GM04503 (cell line): ENCODE data around the gene HMG20A.
A peak's percentile ranks its signal among the peaks of the same experiment; 100 is the strongest.

ENCODE experiments used
- DNase-seq: peaks from one replicate; pipeline ENCODE4 v3.0.0-alpha.2; 2012; ENCODE audit warnings: low read depth

The HMG20A gene

GRCh38 chr15:77478051-77478450, 57.4 kb downstream of the HMG20A start:
- no peak for DNase-seq

GRCh38 chr15:77479015-77479414, 58.3 kb downstream of the HMG20A start:
- DNase-seq, result no peak

- no peak for DNase-seq
Measured at GRCh38 chr15:77480859-77481633, 60.4 kb downstream of the HMG20A start.

DNA sequence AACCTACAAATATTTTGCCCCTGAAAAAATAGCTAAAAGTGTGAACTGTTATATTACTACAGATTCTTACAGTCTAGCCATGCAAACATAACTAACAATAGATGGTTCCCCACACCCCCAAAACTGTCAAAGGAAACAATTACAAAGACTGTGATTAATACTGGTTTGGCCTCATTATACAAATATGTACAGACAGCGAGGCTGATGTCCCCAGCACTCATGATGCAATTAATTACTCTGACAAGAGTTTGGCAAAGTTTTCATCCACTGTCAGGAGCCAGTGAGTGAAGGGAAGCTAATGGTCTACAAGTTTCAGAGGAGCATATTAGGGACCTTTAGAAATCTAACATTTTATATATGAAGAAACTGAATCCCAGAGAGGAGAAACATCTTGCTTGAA, 61.0 kb downstream of the HMG20A start:
- peak; percentile 34 for DNase-seq

GRCh38 chr15:77482570-77482969, 61.9 kb downstream of the HMG20A start:
- peak; percentile 60 for DNase-seq

- no peak for DNase-seq
Measured at GRCh38 chr15:77483425-77484140, 62.9 kb downstream of the HMG20A start.

GRCh38 chr15:77484994-77485393, 64.3 kb downstream of the HMG20A start:
- DNase-seq, result no peak

GRCh38 chr15:77486542-77487468, 66.1 kb downstream of the HMG20A start:
- DNase-seq, result no peak

GRCh38 chr15:77487469-77487842, 66.8 kb downstream of the HMG20A start:
- no peak for DNase-seq

DNA sequence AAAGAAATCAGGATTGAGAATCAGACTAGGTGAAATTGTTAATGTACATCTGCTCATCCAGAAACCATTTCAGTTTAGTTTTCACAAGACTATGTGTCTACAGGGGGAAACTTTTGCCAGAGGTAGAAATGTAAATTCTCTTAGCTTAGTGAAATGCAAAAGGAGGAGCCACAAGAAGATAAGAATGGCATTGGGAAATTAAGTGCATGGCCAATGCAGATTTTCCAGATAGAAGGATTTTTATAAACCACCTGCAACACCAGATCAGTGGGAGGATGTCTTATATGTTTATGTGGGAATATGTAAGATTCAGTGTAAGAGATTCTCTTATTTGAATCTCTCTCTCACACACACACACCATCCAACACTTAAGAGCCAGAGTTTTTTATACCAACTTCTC, 67.2 kb downstream of the HMG20A start:
- no peak for DNase-seq

DNA sequence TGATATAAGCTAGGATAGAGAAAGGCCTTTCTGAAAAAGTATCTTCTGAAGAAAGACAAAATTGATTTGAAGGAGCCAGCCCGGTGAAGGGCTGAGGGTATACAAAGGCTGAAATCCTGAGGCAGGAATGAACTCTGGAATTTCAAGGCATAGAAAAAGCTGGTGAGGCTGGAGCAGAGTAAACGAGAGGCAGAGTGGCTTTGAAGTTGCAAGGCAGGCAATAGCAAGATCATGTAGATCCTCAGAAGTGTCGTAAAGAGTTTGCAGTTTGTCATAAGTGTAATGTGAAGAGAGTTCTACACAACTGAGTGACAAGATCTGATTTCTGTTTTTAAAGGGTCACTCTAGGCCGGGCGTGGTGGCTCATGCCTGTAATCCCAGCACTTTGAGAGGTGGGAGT, 69.0 kb downstream of the HMG20A start:
- no peak for DNase-seq

DNA sequence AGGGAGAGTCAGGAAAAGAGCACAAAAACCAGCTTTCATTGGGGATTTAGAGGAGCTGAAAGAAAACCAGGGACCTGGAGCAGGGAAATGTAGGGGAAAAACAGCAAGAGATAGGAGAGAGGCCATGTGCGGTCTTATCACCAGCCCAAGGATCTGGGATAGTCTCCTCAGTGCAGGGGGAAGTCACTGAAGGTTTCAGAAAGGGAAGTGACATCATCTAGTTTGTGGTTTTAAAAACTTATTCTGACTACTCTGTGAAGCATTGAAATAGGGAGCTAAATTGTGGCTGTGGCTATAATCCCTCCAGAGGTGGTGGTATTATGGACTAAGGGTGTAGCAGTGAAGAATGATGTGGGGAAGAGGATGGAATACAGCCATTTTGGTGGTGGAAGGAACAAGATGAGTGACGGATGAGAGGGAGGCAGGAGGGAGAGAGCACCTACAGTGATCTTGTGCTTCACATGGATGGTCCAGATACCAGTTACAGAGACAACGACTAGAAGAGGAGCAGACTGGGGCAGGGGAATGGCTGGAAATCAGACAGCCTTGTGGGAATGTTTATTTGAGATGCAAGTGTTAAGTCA, 72.7 kb downstream of the HMG20A start:
- DNase-seq, result no peak

GRCh38 chr15:77494073-77494867, 73.6 kb downstream of the HMG20A start:
- no peak for DNase-seq

DNA sequence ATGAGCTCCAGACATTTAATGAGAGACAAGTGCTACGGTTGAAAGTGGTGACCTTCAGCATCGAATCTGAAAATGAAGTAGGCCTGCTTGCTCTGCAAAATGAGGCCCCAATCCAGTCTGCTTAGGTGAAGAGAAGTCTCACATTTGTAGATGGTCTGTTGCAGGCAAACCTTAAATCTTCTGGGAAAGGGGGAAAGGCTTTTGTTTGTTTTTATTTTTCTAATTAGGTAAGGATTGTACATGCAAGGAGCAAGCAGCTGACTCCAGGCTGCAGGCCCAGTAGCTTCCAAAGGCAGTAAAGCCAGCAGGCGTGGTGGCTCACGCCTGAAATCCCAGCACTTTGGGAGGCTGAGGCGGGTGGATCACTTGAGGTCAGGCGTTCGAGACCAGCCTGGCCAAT, 74.3 kb downstream of the HMG20A start:
- no peak for DNase-seq

DNA sequence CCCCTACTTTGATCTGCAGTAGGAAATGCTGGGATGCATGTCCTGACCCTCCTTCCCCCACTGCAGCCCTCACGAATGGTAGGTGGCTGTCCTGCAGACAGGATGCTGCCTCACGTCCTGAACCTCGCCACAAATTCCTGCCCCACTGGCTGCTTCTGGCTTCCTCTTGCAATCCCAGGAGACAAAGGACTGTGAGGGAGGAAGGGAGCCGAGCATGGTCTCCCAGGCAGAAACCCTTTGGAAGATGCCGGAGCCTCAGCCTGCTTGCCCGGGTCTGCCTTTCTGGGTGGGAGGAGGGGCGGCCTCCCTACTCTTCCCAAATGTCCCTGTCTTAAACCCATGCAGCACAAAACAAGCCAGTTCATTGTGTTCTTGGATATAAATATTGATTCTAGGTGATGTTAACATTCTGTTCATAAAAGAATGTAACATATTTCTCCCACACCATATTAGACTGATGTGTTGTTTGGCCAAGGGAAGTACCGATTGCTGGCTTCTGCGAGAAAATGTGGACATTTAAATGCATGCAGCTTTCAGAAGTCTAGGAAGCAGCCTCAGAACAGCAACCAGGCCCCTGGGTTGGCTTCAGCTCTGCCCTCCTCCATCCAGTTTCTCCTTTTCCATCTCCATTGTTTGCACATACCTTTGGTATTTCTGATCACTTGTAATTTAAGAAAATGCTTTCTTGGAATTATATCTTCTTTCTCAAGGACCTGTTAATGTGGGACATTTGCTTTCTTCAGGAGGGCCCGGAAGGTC, 75.3 kb downstream of the HMG20A start:
- no peak for DNase-seq

DNA sequence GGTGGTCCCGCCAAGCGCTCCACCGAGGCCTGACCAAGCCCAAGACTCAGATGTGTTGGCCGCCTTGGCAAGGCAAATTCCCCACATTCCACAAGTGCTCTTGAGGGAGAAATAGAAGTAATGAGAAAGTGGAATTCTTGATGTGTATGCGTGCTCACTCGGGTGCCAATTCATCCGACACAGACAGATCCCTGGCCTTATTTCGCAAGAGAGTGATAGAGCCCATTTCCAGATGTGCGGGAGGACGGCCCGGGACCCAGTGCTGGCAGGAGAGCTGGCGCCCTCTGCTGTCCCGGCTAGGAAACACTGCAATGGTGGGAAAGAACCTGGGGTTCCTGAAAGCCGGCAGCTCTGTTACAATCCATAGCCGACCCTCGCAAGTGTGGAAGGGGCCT, 76.0 kb downstream of the HMG20A start:
- peak; percentile 93 for DNase-seq

DNA sequence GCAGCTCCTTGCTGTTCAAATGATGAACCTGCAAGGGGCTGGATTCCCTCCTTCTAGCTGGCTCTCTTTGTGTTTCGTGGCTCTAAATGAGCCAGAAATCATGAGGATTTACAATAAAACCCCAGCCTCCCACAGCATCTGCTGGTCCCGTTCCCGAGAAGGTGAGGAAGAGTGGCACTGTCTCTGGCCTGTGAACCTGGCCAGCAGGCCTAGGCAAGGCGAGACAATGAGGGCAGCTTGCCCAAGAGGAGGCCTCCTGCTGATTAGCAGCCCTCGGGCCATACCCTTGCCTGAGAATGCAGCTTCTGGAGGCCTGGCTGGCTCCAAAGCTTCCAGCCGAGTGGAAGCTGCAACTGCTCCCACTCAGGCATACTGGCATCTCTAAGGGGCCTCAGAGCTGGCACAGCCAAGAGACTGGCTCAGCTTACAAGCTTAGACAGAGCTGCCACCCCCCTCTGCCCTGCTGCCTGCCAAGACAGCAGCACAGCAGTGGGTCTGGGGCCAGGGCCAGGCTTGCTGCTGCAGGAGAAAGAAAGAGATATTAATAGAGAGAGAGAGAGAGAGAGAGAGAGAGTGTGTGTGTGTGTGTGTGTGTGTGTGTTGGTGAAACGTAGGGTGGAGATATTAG, 76.5 kb downstream of the HMG20A start:
- peak; percentile 39 for DNase-seq

DNA sequence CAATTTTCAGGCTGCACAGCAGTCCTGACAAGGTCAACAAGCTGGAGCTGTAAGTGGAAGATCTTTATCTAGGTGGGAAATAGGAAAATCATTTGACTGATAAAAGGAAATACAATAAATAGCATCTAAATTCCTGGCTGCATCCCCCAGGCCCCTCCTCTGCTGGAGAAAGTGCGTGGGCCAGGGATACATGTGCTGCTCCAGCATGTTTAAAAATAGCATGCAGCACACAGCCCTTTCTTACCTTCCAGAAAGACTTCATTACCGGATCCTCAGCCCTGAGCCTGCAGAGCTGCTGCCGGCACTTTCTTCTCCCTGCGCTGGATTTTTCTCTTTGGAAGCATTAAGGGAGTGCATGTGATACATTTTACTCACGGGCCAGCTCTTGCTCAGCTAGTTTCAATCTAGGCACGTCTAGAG, 77.3 kb downstream of the HMG20A start:
- no peak for DNase-seq

GRCh38 chr15:77499087-77499760, 78.5 kb downstream of the HMG20A start:
- DNase-seq, result no peak

DNA sequence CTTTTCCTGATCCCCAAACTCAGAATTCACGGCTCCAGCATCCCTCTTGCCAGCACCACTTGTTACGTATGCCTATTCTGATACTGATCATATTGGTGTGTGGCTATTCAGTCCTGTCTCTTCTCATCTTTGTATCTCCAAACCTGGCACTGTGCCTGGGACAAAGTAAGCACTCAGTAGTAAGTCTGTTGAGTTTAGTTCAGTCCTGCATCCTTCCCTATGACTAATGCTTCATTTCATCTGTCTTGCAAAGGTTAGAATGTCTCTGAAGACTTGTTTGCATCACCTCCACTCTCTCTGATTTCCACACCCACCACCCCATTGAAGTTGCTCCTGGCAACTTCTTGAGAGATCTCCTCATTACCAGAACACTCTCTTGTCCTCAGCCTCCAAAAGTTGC, 80.3 kb downstream of the HMG20A start:
- DNase-seq, result no peak
